HG03060 (cell line): ENCODE data around the gene EPN2.

Source experiments
- ATAC-seq: cut with Tn5 transposase; IDR thresholded peaks from one replicate; pipeline ENCODE4 v1.9.1; 2021; ENCODE audit warnings: low read depth, moderate number of reproducible peaks; ENCODE audit not compliant: unreplicated experiment

EPN2 gene

GRCh38 chr17:19238167-19238505 is 970 bp downstream of the EPN2 start:
- ATAC-seq = no peak

- ATAC-seq = no peak
These were observed 2.4 kb downstream of the EPN2 start for GRCh38 chr17:19239544-19239943.

GRCh38 chr17:19242323-19242722 is 5.2 kb downstream of the EPN2 start:
- ATAC-seq = no peak

GRCh38 chr17:19242926-19243325 is 5.8 kb downstream of the EPN2 start:
- no peak for ATAC-seq

GRCh38 chr17:19243838-19244237 is 6.7 kb downstream of the EPN2 start:
- no peak for ATAC-seq

- ATAC-seq = no peak
These were observed 7.2 kb downstream of the EPN2 start for GRCh38 chr17:19244357-19244756.

- ATAC-seq = no peak
These were observed 7.6 kb downstream of the EPN2 start for GRCh38 chr17:19244781-19245180.

GRCh38 chr17:19247473-19247872 is 10.3 kb downstream of the EPN2 start:
- ATAC-seq = no peak

- no peak for ATAC-seq
These were observed 11.2 kb downstream of the EPN2 start for GRCh38 chr17:19248151-19248927.

GRCh38 chr17:19248928-19249574 is 11.9 kb downstream of the EPN2 start:
- no peak for ATAC-seq

GRCh38 chr17:19249681-19250080 is 12.5 kb downstream of the EPN2 start:
- ATAC-seq = no peak

GRCh38 chr17:19250421-19251173 is 13.4 kb downstream of the EPN2 start:
- no peak for ATAC-seq

GRCh38 chr17:19253112-19253511 is 15.9 kb downstream of the EPN2 start:
- no peak for ATAC-seq

GRCh38 chr17:19254651-19255050 is 17.5 kb downstream of the EPN2 start:
- no peak for ATAC-seq

- ATAC-seq = no peak
These were observed 18.1 kb downstream of the EPN2 start for GRCh38 chr17:19255279-19255678.

GRCh38 chr17:19258371-19258770 is 21.2 kb downstream of the EPN2 start:
- no peak for ATAC-seq

- no peak for ATAC-seq
These were observed 23.8 kb downstream of the EPN2 start for GRCh38 chr17:19260958-19261357.

GRCh38 chr17:19261426-19261825 is 24.3 kb downstream of the EPN2 start:
- no peak for ATAC-seq

- ATAC-seq = no peak
These were observed 25.8 kb downstream of the EPN2 start for GRCh38 chr17:19262650-19263631.

GRCh38 chr17:19263641-19264051 is 26.5 kb downstream of the EPN2 start:
- ATAC-seq = no peak
